OCI-LY1 (cell line): ENCODE data around the gene KCNK4.
A peak's percentile ranks its signal among the peaks of the same experiment; 100 is the strongest.

ENCODE experiments used
- H2AFZ ChIP-seq: fragments of 200-600 bp; sonication (generic), shearing (Covaris generic); 2 replicates; pipeline ENCODE4 v1.6.0; 2014; ENCODE audit warnings: antibody characterized with exemption, mild to moderate bottlenecking, low read length
- H3F3A ChIP-seq: fragments of 200-600 bp; sonication (generic), shearing (Covaris generic); 2 replicates; pipeline ENCODE4 v1.6.0; 2014; ENCODE audit warnings: mild to moderate bottlenecking, antibody characterized with exemption, low read length, moderate library complexity; ENCODE audit not compliant: insufficient read depth
- H3K27ac ChIP-seq: fragments of 200-600 bp; sonication (generic); 2 replicates; pipeline ENCODE4 v1.5.1; 2014; ENCODE audit warnings: low read length, mixed run types, mild to moderate bottlenecking, low read depth; ENCODE audit not compliant: poor library complexity, severe bottlenecking
- H3K27me3 ChIP-seq: fragments of 200-600 bp; sonication (generic); 2 replicates; pipeline ENCODE4 v1.6.0; 2014; ENCODE audit warnings: antibody characterized with exemption, mild to moderate bottlenecking, low read length, moderate library complexity; ENCODE audit not compliant: insufficient read depth
- H3K36me3 ChIP-seq: fragments of 200-600 bp; sonication (generic); 2 replicates; pipeline ENCODE4 v1.6.1; 2014; ENCODE audit warnings: mild to moderate bottlenecking, antibody characterized with exemption, low read length, moderate library complexity, mixed read lengths; ENCODE audit not compliant: insufficient read depth
- H3K4me1 ChIP-seq: fragments of 200-600 bp; sonication (generic); 2 replicates; pipeline ENCODE4 v1.5.1; 2014; ENCODE audit warnings: mild to moderate bottlenecking, low read length, moderate library complexity; ENCODE audit not compliant: insufficient read depth, severe bottlenecking
- H3K4me2 ChIP-seq: fragments of 200-600 bp; sonication (generic), shearing (Covaris generic); 2 replicates; pipeline ENCODE4 v1.6.1; 2014; ENCODE audit warnings: low read length
- H3K4me3 ChIP-seq: fragments of 200-600 bp; sonication (generic); 2 replicates; pipeline ENCODE4 v1.5.1; 2014; ENCODE audit warnings: low read length, low read depth, mild to moderate bottlenecking, mixed read lengths; ENCODE audit not compliant: poor library complexity, severe bottlenecking
- H3K79me2 ChIP-seq: fragments of 200-600 bp; shearing (Covaris generic); 2 replicates; pipeline ENCODE4 v1.6.1; 2016; ENCODE audit warnings: mixed run types, low read length, mixed read lengths; ENCODE audit not compliant: insufficient read depth
- H3K9ac ChIP-seq: fragments of 200-600 bp; sonication (generic), shearing (Covaris generic); 2 replicates; pipeline ENCODE4 v1.6.1; 2014; ENCODE audit warnings: mild to moderate bottlenecking, low read length, mixed read lengths
- H3K9me2 ChIP-seq: fragments of 200-600 bp; sonication (generic), shearing (Covaris generic); 2 replicates; pipeline ENCODE4 v1.6.1; 2014; ENCODE audit warnings: low read depth, mild to moderate bottlenecking, low read length, mixed read lengths
- H3K9me3 ChIP-seq: fragments of 200-600 bp; shearing (Covaris generic); 2 replicates; pipeline ENCODE4 v1.6.1; 2014; ENCODE audit warnings: low read length, mixed read lengths
- H4K20me1 ChIP-seq: fragments of 200-600 bp; sonication (generic), shearing (Covaris generic); 2 replicates; pipeline ENCODE4 v1.6.0; 2016; ENCODE audit warnings: mild to moderate bottlenecking, low read length; ENCODE audit not compliant: insufficient read depth
- CTCF ChIP-seq: fragments of 200-600 bp; sonication (generic), shearing (Covaris generic); IDR thresholded peaks from 2 replicates; pipeline ENCODE4 v1.5.1; 2017; ENCODE audit warnings: mild to moderate bottlenecking, antibody characterized with exemption, low read length, moderate library complexity, mixed read lengths
- EZH2 ChIP-seq: fragments of 200-600 bp; sonication (generic), shearing (Covaris generic); IDR thresholded peaks from 2 replicates; pipeline ENCODE4 v1.8.0; 2017; ENCODE audit warnings: borderline replicate concordance, mixed run types, mild to moderate bottlenecking, antibody characterized with exemption, low read length, moderate library complexity, mixed read lengths

Gene KCNK4

GRCh38 chr11:64330888-64331287 is 39.8 kb downstream of the KCNK4 start:
- Histone ChIP-seq H3K9ac (no peak overlapping the region), H3K27me3 (peaks cover 4% of the 10 kb centered on the region; the same call in 1 of the 2 replicates), H4K20me1 (no peaks in the 10 kb centered on the region), H3K4me2 (no peak overlapping the region), H3K4me1 (peaks cover 17% of the 10 kb centered on the region), H3K36me3 (no peaks in the 10 kb centered on the region), H3K4me3 (no peak overlapping the region), H3F3A (no peaks in the 10 kb centered on the region), H3K9me2 (no peaks in the 10 kb centered on the region), H3K9me3 (no peaks in the 10 kb centered on the region), H3K79me2 (no peaks in the 10 kb centered on the region), H3K27ac (no peak overlapping the region), H2AFZ (no peak overlapping the region)
- TF ChIP-seq CTCF (no peak), EZH2 (no peak)

GRCh38 chr11:64331569-64332371 is 40.7 kb downstream of the KCNK4 start:
- TF ChIP-seq CTCF: peak; percentile 63
- TF ChIP-seq EZH2: no peak
- Histone ChIP-seq H3F3A (no peaks in the 10 kb centered on the region), H3K9me2 (no peaks in the 10 kb centered on the region), H3K79me2 (no peaks in the 10 kb centered on the region), H3K4me2 (0 out of 2 replicates have a peak overlapping the region, but pooled peaks have one; percentile 6), H3K9ac (no peak overlapping the region; the same call in 1 of the 2 replicates), H3K27ac (no peak overlapping the region), H3K27me3 (peaks cover 4% of the 10 kb centered on the region; the same call in 1 of the 2 replicates), H4K20me1 (no peaks in the 10 kb centered on the region), H3K36me3 (no peaks in the 10 kb centered on the region), H3K9me3 (no peaks in the 10 kb centered on the region), H2AFZ (no peak overlapping the region), H3K4me3 (no peak overlapping the region), H3K4me1 (peaks cover 17% of the 10 kb centered on the region)

GRCh38 chr11:64333556-64333955 is 42.5 kb downstream of the KCNK4 start:
- TF ChIP-seq CTCF (no peak), EZH2 (no peak)
- H3K27ac ChIP-seq: no peak overlapping the region

More at GRCh38 chr11:64333556-64333955, 42.5 kb downstream of the KCNK4 start:
- Histone ChIP-seq H3K4me3 (no peak overlapping the region), H3K9me2 (no peaks in the 10 kb centered on the region), H4K20me1 (no peaks in the 10 kb centered on the region), H3K36me3 (peaks cover 9% of the 10 kb centered on the region; the same call in 1 of the 2 replicates), H3K79me2 (no peaks in the 10 kb centered on the region), H3K4me2 (no peak overlapping the region), H3F3A (no peaks in the 10 kb centered on the region), H3K27me3 (no peaks in the 10 kb centered on the region), H2AFZ (no peak overlapping the region), H3K9ac (no peak overlapping the region), H3K4me1 (peaks cover 17% of the 10 kb centered on the region), H3K9me3 (no peaks in the 10 kb centered on the region)
